ENCODE measurements around the gene DRAXIN. TPM values are rescaled to one million over a fixed set of nuclear protein-coding genes. Genes with fewer than 3 reads are reported as not detected.

The DRAXIN gene
- total RNA-seq, 4 donors from 2014 or later = 0.08 to 0.10 (median 0.08) TPM; not detected in 1

DNA sequence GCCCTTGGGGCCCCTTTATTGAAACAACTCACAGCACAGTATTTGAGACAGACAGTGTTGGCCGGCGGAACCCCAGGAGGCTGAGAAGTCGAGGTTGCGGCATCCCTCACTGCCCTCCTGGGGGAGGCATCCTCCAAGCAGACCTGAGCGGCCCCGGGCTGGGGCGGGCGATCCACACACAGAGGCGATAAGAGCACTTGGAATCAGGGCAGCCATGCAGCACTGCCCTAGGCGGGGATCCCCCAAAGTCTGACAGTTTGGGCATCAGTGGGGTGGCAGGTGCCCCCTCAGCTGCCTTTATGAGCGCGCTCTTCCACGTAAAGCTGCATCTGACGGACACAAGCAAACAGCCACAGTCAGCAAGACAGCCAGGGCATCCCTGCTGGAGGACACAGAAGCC is 17.0 kb upstream of the DRAXIN start:
- Histone ChIP-seq H3K36me3 (peaks cover 69% of the 10 kb centered on the region), H3K27me3 (no peaks in the 10 kb centered on the region), H3K4me1 (peaks cover 4% of the 10 kb centered on the region), H3K27ac (no peak overlapping the region), H3K9me3 (no peaks in the 10 kb centered on the region), H3K4me3 (no peak overlapping the region)
- TF ChIP-seq POLR2A (IDR thresholded peaks at IDR 0.05) (no peak), EP300 (IDR thresholded peaks at IDR 0.05) (no peak), POLR2AphosphoS5 (IDR thresholded peaks at IDR 0.05) (no peak)
- TF ChIP-seq, protein P1, sequence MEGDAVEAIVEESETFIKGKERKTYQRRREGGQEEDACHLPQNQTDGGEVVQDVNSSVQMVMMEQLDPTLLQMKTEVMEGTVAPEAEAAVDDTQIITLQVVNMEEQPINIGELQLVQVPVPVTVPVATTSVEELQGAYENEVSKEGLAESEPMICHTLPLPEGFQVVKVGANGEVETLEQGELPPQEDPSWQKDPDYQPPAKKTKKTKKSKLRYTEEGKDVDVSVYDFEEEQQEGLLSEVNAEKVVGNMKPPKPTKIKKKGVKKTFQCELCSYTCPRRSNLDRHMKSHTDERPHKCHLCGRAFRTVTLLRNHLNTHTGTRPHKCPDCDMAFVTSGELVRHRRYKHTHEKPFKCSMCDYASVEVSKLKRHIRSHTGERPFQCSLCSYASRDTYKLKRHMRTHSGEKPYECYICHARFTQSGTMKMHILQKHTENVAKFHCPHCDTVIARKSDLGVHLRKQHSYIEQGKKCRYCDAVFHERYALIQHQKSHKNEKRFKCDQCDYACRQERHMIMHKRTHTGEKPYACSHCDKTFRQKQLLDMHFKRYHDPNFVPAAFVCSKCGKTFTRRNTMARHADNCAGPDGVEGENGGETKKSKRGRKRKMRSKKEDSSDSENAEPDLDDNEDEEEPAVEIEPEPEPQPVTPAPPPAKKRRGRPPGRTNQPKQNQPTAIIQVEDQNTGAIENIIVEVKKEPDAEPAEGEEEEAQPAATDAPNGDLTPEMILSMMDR (IDR thresholded peaks at IDR 0.05) = no peak
- 100% methylated on average over 11 of the region's 14 CpGs for WGBS
- no peak for DNase-seq (ENCODE audit: low spot score in 2 of 2)

DNA sequence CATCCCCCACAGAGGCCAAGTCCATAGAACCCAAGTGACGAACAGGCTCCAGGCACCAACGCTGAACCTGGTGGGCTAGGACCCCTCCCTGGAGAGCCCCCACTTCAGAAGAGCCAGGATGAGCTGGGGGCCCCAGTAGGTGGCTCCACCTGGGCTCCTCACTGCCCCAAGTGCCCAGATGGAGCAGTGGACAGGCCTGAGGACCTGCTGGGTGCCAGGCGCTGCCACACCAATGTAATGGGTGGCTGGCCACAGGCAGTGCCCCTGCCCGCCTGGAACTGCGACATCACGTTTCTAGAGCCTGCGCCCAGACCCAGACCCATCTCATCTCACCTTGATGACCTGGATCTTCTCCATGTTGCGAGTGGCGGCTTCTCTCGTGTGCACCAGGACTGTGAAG is 16.2 kb upstream of the DRAXIN start:
- Histone ChIP-seq H3K4me3 (no peak overlapping the region), H3K27ac (no peak overlapping the region), H3K27me3 (no peaks in the 10 kb centered on the region), H3K36me3 (peaks cover 63% of the 10 kb centered on the region), H3K9me3 (no peaks in the 10 kb centered on the region), H3K4me1 (peaks cover 12% of the 10 kb centered on the region)
- no peak for DNase-seq (ENCODE audit: low spot score in 2 of 2)
- TF ChIP-seq POLR2A (IDR thresholded peaks at IDR 0.05) = no peak
- TF ChIP-seq, protein P1 (IDR thresholded peaks at IDR 0.05) = no peak
- TF ChIP-seq POLR2AphosphoS5 (IDR thresholded peaks at IDR 0.05) = no peak
- no peak for TF ChIP-seq EP300 (IDR thresholded peaks at IDR 0.05)
- 93% methylated on average over 5 of the region's 10 CpGs for WGBS

DNA sequence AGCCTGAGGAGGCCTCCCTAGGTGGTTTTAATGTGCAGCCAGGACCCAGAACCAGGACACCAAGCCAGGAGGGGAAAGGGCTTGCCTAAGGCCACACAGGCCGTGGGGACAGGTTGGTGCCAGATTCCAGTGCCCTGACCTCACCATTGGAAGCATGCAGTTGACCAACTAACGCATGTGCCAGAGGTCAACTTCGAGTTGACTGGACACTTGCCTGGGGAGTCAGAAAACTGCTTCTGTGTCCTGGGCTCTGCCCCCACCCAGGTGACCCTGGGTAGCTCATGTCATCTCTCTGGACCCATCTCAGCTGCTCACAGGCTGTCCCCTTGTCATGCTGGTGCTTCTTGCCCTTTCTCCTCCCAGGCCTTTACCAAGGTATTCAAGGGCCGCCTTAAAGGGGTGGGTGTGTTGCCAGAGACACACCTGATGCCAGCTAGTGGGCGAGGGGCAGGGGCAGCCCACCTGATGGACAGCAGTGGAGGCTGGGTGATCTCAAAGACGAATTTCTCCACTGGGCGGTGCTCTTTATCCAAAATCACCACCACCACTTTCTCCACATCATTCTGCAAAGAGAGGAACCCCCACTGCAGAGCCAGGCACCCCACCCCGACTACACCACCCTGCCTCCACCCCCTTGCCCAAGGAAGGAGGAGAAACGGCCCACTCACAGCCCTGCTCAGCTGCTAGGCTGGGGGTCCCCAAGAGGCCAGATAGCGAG is 15.0 kb upstream of the DRAXIN start:
- no peak overlapping the region for H3K27ac ChIP-seq
- H3K4me1 ChIP-seq = peaks cover 19% of the 10 kb centered on the region
- TF ChIP-seq, protein P1 (IDR thresholded peaks at IDR 0.05) = no peak
- H3K27me3 ChIP-seq = no peaks in the 10 kb centered on the region
- no peaks in the 10 kb centered on the region for H3K9me3 ChIP-seq
- 91% methylated on average over 10 of the region's 10 CpGs for WGBS
- DNase-seq (ENCODE audit: low spot score in 2 of 2) = no peak
- H3K4me3 ChIP-seq = no peak overlapping the region
- peaks cover 55% of the 10 kb centered on the region for H3K36me3 ChIP-seq

DNA sequence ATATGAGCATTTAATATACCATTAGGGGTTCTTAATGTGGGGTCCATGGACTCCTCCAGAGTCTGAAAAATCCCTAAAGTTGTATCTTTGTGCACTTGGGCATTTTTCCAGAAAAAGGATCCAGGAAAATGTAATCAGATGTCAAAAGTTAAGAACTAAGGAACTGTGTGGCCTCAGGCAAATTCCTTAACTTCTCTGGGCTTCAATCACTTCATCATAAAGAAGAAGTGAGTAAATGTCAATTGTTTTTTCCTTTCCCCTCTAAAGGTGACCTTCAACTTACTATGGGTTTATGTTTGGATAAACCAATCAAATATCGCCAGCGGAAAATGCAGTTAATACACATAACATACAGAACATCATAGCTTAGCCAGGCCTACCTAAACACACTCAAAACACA is 13.1 kb upstream of the DRAXIN start:
- no peak overlapping the region for H3K27ac ChIP-seq
- H3K4me1 ChIP-seq = peaks cover 25% of the 10 kb centered on the region
- H3K9me3 ChIP-seq = no peaks in the 10 kb centered on the region
- WGBS = 95% methylated on average over 2 of the region's 2 CpGs
- H3K27me3 ChIP-seq = no peaks in the 10 kb centered on the region
- no peak overlapping the region for H3K4me3 ChIP-seq
- H3K36me3 ChIP-seq = peaks cover 38% of the 10 kb centered on the region
- TF ChIP-seq, protein P1 (IDR thresholded peaks at IDR 0.05) = no peak
- TF ChIP-seq EP300 (IDR thresholded peaks at IDR 0.05) (no peak), POLR2AphosphoS5 (IDR thresholded peaks at IDR 0.05) (no peak), POLR2A (IDR thresholded peaks at IDR 0.05) (no peak)
- DNase-seq (ENCODE audit: low spot score in 2 of 2) = no peak

DNA sequence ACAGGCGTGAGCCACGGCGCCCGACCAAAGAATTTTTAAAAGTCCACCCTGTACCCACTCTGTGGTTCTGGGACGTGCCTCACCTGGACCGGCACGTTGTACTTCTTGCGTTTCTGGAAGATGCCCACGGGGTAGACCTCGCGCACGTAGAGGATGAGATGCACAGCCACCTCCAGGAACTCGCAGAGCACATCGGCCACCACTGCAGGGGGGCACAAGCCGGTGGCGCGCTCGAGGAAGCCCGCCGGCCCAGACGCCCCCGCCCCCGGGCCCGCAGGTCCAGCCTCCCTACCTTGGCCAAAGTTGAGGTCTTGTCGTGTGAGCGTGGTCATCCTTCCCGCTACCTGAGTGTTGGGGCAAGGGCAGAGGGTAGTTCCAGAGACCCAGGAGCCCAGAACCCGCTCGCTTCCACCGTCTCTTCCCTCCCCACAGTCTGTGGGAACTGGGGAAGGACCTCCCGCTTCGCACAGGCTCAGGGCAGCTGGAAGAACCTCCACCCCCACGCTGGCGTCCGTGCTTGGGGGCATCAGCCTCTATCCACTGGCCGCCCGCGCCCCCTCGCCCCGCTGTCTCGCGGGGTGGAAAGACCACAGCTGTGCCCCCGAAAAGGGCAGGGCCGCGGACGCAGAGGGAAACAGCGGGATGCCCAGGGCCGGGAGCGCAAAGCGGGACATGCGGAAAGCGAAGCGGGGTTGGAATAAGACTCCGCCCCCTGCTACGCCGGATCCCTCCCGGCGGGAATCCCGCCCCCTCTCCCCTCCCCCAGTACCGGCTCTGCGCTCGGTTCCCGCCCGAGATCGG is 11.0 kb upstream of the DRAXIN start:
- peaks cover 18% of the 10 kb centered on the region for H3K36me3 ChIP-seq
- peak overlapping the region; percentile 79 for H3K27ac ChIP-seq
- no peak for TF ChIP-seq EP300 (IDR thresholded peaks at IDR 0.05)
- TF ChIP-seq, protein P1 (IDR thresholded peaks at IDR 0.05) = no peak
- TF ChIP-seq POLR2A (IDR thresholded peaks at IDR 0.05) = no peak
- TF ChIP-seq POLR2AphosphoS5 (IDR thresholded peaks at IDR 0.05) = no peak
- no peaks in the 10 kb centered on the region for H3K27me3 ChIP-seq
- H3K9me3 ChIP-seq = no peaks in the 10 kb centered on the region
- no peak for DNase-seq (ENCODE audit: low spot score in 2 of 2)
- H3K4me1 ChIP-seq = peaks cover 25% of the 10 kb centered on the region
- H3K4me3 ChIP-seq = peak overlapping the region; percentile 77
- WGBS = no CpG with 5 or more reads among the region's 65 CpGs

Measured in suprapubic skin (tissue), 4 donors.